K562 (cell line): ENCODE measurements around the gene COQ8A. TPM values are rescaled to one million over a fixed set of nuclear protein-coding genes. Genes with fewer than 3 reads are reported as not detected.

Experiments
- ATAC-seq: fragments of 200-7000 bp; cut with Tn5 transposase; 3 replicates; pipeline ENCODE4 v1.9.1; 2020; ENCODE audit warnings: moderate library complexity
- BruUV-seq: library from RNA; stranded (reverse); fragments of 400-500 nt; replicated peaks from 2 replicates; lab custom pipeline; 2021; lab: Mats Ljungman, UMichigan
- CTCF ChIA-PET: fragments of 300-600 bp; formaldehyde crosslinking; extraction: SDS; loops from one replicate; lab custom pipeline; 2021; ENCODE audit warnings: low intra/inter-chr PET ratio; lab: Yijun Ruan, JAX
- POLR2A ChIA-PET: fragments of 300-600, 350-650 bp; sonication (Branson Sonifier 250); formaldehyde crosslinking; extraction: SDS; loops from one replicate; lab custom pipeline; 2021; ENCODE audit warnings: antibody characterized with exemption, inconsistent platforms; lab: Yijun Ruan, JAX
- DNase-seq, 4 experiments: peaks; one replicate each; pipeline versions ENCODE4 v3.0.0 to v3.0.0-alpha.2; 2011 to 2018; ENCODE audit warnings: low spot score in 3 of 4, mixed read lengths in 3 of 4; ENCODE audit errors: extremely low read depth in 1 of 4
- FAIRE-seq: peaks from 2 replicates; lab custom pipeline; 2011; peaks lifted over from hg19 to GRCh38; lab: Jason Lieb, UNC
- H2AFZ ChIP-seq: 2 replicates; pipeline ENCODE4 v1.6.0; 2011; ENCODE audit warnings: low read depth, low read length, control low read depth, inconsistent platforms
- H3K27ac ChIP-seq: fragments of 200-600 bp; 3 replicates; pipeline ENCODE4 v1.8.0; 2011; ENCODE audit warnings: low read depth, mild to moderate bottlenecking, control low read depth, inconsistent platforms, low read length, moderate library complexity, mixed read lengths; ENCODE audit errors: extremely low read depth
- H3K27me3 ChIP-seq, 2 experiments: fragments of 300-600 bp in 1 of 2; 2 replicates in 1 of 2; 3 replicates in 1 of 2; pipeline versions ENCODE4 v1.6.0 to v1.8.0; 2011; ENCODE audit warnings: inconsistent platforms in 2 of 2, low read length in 2 of 2, mild to moderate bottlenecking in 1 of 2, mixed read lengths in 1 of 2, moderate library complexity in 1 of 2; ENCODE audit not compliant: control insufficient read depth in 2 of 2, insufficient read depth in 2 of 2
- H3K36me3 ChIP-seq: fragments of 300-600 bp; 3 replicates; pipeline ENCODE4 v1.8.0; 2011; ENCODE audit warnings: mild to moderate bottlenecking, low read length, inconsistent platforms; ENCODE audit not compliant: control insufficient read depth, insufficient read depth
- H3K4me1 ChIP-seq, 2 experiments: fragments of 200-600 bp in 1 of 2; replicated peaks in 1 of 2; 2 replicates in 1 of 2; 3 replicates in 1 of 2; pipeline versions ENCODE4 v1.5.1 to v1.8.0; 2011; ENCODE audit warnings: inconsistent platforms in 2 of 2, low read length in 2 of 2, mild to moderate bottlenecking in 1 of 2, mixed read lengths in 1 of 2, moderate library complexity in 1 of 2; ENCODE audit not compliant: control insufficient read depth in 2 of 2, insufficient read depth in 2 of 2
- H3K4me2 ChIP-seq: 2 replicates; pipeline ENCODE4 v1.6.1; 2011; ENCODE audit warnings: low read length, control low read depth, inconsistent platforms, mixed read lengths; ENCODE audit not compliant: insufficient read depth
- H3K4me3 ChIP-seq: fragments of 200-600 bp; sonication (generic), shearing (Covaris generic); 2 replicates; pipeline ENCODE4 v1.5.1; 2016; ENCODE audit warnings: control low read depth, inconsistent platforms
- H3K79me2 ChIP-seq: fragments of 200-600 bp; 3 replicates; pipeline ENCODE4 v1.8.0; 2011; ENCODE audit warnings: low read length, inconsistent platforms; ENCODE audit not compliant: control insufficient read depth, insufficient read depth
- H3K9ac ChIP-seq, 2 experiments: 2 replicates each; pipeline versions ENCODE4 v1.6.0 to v1.6.1; 2011; ENCODE audit warnings: low read depth in 2 of 2, low read length in 2 of 2, control low read depth in 1 of 2, inconsistent platforms in 1 of 2, mild to moderate bottlenecking in 1 of 2, mixed read lengths in 1 of 2; ENCODE audit not compliant: insufficient read depth in 1 of 2
- H3K9me1 ChIP-seq: one replicate; pipeline ENCODE4 v1.6.0; 2011; ENCODE audit warnings: inconsistent platforms, mild to moderate bottlenecking, low read length, moderate library complexity; ENCODE audit not compliant: control insufficient read depth, insufficient read depth
- H3K9me3 ChIP-seq: replicated peaks from 2 replicates; pipeline ENCODE4 v1.5.1; 2011; ENCODE audit warnings: low read depth, low read length, inconsistent platforms; ENCODE audit not compliant: control insufficient read depth, insufficient read depth
- H4K20me1 ChIP-seq: replicated peaks from 2 replicates; pipeline ENCODE4 v1.6.1; 2011; ENCODE audit warnings: low read length, inconsistent platforms, mixed read lengths; ENCODE audit not compliant: control insufficient read depth, insufficient read depth
- MLLT1 ChIP-seq, 2 experiments: fragments of 450-650 bp; IDR thresholded peaks; 2 replicates each; pipeline ENCODE4 v1.6.1; 2016
- POLR2G ChIP-seq: fragments of 200-400 bp; formaldehyde crosslinking; IDR thresholded peaks from 2 replicates; pipeline ENCODE4 v1.6.1; 2017; ENCODE audit warnings: low read depth, mild to moderate bottlenecking, antibody characterized with exemption, low read length, moderate library complexity
- SRSF1 ChIP-seq: fragments of 200-400 bp; formaldehyde crosslinking; IDR thresholded peaks from 2 replicates; pipeline ENCODE4 v1.6.1; 2017; ENCODE audit warnings: mild to moderate bottlenecking, low read depth, low read length, moderate library complexity
- SRSF3 ChIP-seq: fragments of 200-400 bp; formaldehyde crosslinking; IDR thresholded peaks from 2 replicates; pipeline ENCODE4 v1.6.1; 2016; ENCODE audit warnings: mild to moderate bottlenecking, low read length, moderate library complexity; ENCODE audit not compliant: insufficient read depth
- WGBS: fragments of 100-300 bp; shearing (Covaris generic); methylation state at CpG from one replicate; pipeline ENCODE4 v1.1.6; 2016; ENCODE audit warnings: low coverage, mixed read lengths; ENCODE audit not compliant: insufficient coverage; ENCODE audit errors: missing lambda C conversion rate; 5-methylcytosine and 5-hydroxymethylcytosine counted together
- in situ Hi-C: fragments of 300-500 bp; cut with MboI; formaldehyde crosslinking; loops from 4 replicates; pipeline ENCODE4 v1.15.0; 2018; ENCODE audit warnings: inconsistent platforms, mixed read lengths
- intact Hi-C: fragments of 100-400 bp; cut with micrococcal nuclease; formaldehyde crosslinking; loops from 2 replicates; pipeline ENCODE4 v1.14.2; 2022
- polyA plus RNA-seq, 8 experiments: library from polyadenylated mRNA; depleted of rRNA in 4 of 8; stranded (reverse) in 5 of 8; unstranded in 3 of 8; fragments of >200 nt; fragmentation: Nextera tagmentation in 2 of 8; fragmentation: Illumina TruSeq in 1 of 8; extraction: Ambion mirVana in 2 of 8; extraction: Trizol in 1 of 8; gene quantifications; 2 replicates each; pipeline versions ENCODE4 v1.2.1 to v1.2.3, GENCODE V29; 2011 to 2014; ENCODE audit warnings: inconsistent platforms in 1 of 8, missing spikeins in 1 of 8
- total RNA-seq, 7 experiments: library from RNA; depleted of rRNA in 6 of 7; stranded (reverse); fragments of >200 nt in 6 of 7; fragmentation: Illumina TruSeq in 2 of 7; extraction: Trizol in 2 of 7; gene quantifications; 2 replicates each; pipeline versions ENCODE4 v1.2.1 to v1.2.3, GENCODE V29; 2011 to 2021; ENCODE audit warnings: low replicate concordance in 1 of 7

Gene COQ8A
- total and polyA plus RNA-seq, 9 of the 15 experiments (the other 6 are each of a cell fraction or from before 2014, with no cell fraction given): 2.6 to 54.3 (median 32.4) TPM

- no peak for FAIRE-seq
- no peak for ATAC-seq
- no TSS peak for BruUV-seq
- CTCF ChIA-PET: no interaction called here
- H3K27ac ChIP-seq: no peak overlapping the region
- H3K4me3 ChIP-seq: no peak overlapping the region
- no peaks in the 10 kb centered on the region for H4K20me1 ChIP-seq
- intact Hi-C loops (no loop called here), in situ Hi-C loops (no loop called here)
- DNase-seq: no peak
- no peak overlapping the region for H2AFZ ChIP-seq
- no peak overlapping the region for H3K4me2 ChIP-seq
- no peak for TF ChIP-seq SRSF3
- no peak for TF ChIP-seq SRSF1
- no peak for TF ChIP-seq MLLT1 (IDR thresholded peaks at IDR 0.05)
- peak; percentile 17; the same call in 1 of the 2 replicates for TF ChIP-seq POLR2G
- POLR2A ChIA-PET: interaction anchor here (0.8 kb wide), 1 partner anchor 300 kb away, joined by 3 read pairs; no protein-coding TSS in a partner anchor
- peaks cover 0 to 56% of the 10 kb centered on the region in 2 experiments; a peak in 2 of 5 replicates for H3K4me1 ChIP-seq
- no peaks in the 10 kb centered on the region for H3K27me3 ChIP-seq
- H3K9ac ChIP-seq: no peak overlapping the region
- H3K79me2 ChIP-seq: no peaks in the 10 kb centered on the region
- WGBS: 78% methylated on average over 13 of the region's 18 CpGs
- no peaks in the 10 kb centered on the region for H3K9me3 ChIP-seq
- peaks cover 4% of the 10 kb centered on the region for H3K9me1 ChIP-seq
- peaks cover 22% of the 10 kb centered on the region for H3K36me3 ChIP-seq
These were observed 41.7 kb downstream of the COQ8A start for GRCh38 chr1:226981838-226982237.
